ENCODE measurements around the gene LONP1.

The LONP1 gene

GRCh38 chr19:5700455-5701092, 19.4 kb downstream of the LONP1 start (continued):
- TF ChIP-seq INSM2 (tag by site-specific recombination; IDR thresholded peaks at IDR 0.05) (no peak), ZFP69B (tag by site-specific recombination; IDR thresholded peaks at IDR 0.05) (no peak), ZNF26 (tag by site-specific recombination; IDR thresholded peaks at IDR 0.05) (no peak), GLIS2 (tag by site-specific recombination; IDR thresholded peaks at IDR 0.05) (no peak), ZNF10 (tag by site-specific recombination; IDR thresholded peaks at IDR 0.05) (no peak), ZNF585B (tag by site-specific recombination; IDR thresholded peaks at IDR 0.05) (no peak), ZNF560 (tag by site-specific recombination; IDR thresholded peaks at IDR 0.05; ENCODE audit: borderline replicate concordance) (no peak), ZNF530 (tag by site-specific recombination; IDR thresholded peaks at IDR 0.05; ENCODE audit: low read depth) (no peak)

DNA sequence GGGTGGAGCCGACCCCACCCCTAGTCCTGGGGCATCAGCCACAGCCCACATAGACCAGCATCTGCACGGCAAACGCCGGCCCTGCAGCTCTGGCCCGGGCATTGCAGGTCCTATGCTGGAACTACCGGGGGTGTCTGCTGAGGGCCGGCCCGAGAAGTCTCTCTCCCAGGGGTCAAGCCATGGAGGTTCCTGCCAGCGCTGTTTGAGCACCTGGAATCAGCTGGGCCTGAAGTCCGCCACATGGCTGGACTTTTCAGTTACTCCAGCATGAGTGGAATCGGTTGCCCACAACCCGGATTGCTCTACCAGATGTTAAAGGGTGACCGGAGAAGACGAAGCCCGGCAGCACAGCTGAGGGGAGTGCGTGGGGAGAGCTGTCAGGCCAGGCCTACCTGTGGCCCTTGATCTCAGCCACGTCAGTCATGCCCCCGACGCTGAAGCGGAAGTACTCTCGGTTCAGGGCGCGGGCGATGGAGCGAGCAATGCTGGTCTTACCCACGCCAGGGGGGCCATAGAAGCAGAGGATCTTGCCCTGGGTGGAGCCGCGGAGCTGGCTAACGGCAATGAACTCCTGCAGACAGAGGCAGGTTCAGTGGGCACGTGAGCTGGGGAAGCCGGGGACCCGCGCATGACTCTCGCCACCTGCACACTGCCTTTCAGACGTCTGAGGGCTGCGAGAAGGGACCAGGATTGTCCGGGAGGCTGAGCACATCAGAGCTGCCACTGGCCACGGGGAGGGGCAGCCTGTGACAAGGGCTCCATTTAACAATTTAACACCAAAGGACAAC, 21.1 kb downstream of the LONP1 start:
- ChIA-PET CTCF (interaction anchor here (0.5 to 2.4 kb wide), 3 partner anchors 9 to 321 kb away, joined by 3 to 8 read pairs (median 5); no protein-coding TSS in a partner anchor), POLR2A (interaction anchor here (0.5 to 2.1 kb wide), 5 partner anchors 9 to 1026 kb away, joined by 3 to 9 read pairs (median 5); partner anchors contain the start of genes NRTN and RPL36)
- no peaks in the 10 kb centered on the region for H3K9me3 ChIP-seq (ENCODE audit: control insufficient read depth, insufficient read depth, low read depth, low read length)
- H3K4me3 ChIP-seq (ENCODE audit: low read depth, low read length), result no peak overlapping the region
- TF ChIP-seq ZNF391 (tag by site-specific recombination; IDR thresholded peaks at IDR 0.05; ENCODE audit: borderline replicate concordance, low read depth) (0 out of 2 replicates have a peak, but pooled peaks have one; percentile 11), ZNF571 (tag by site-specific recombination; IDR thresholded peaks at IDR 0.05) (no peak)
- H3K4me1 ChIP-seq (ENCODE audit: control insufficient read depth, insufficient read depth, low read length), result no peaks in the 10 kb centered on the region; the same call in 1 of the 2 replicates
- peak overlapping the region; percentile 43; the same call in 1 of the 2 replicates for H3K27ac ChIP-seq (ENCODE audit: extremely low read depth, low read depth, low read length)
- peaks cover 13 to 66% of the 10 kb centered on the region in 2 experiments; a peak in 2 of 3 replicates for H3K36me3 ChIP-seq (ENCODE audit: control insufficient read depth in 2 of 2, insufficient read depth in 1 of 2, low read length in 2 of 2)

GRCh38 chr19:5697890-5698634, 21.9 kb downstream of the LONP1 start:
- H3K27ac ChIP-seq (ENCODE audit: extremely low read depth, low read depth, low read length), result peak overlapping the region; percentile 49; the same call in 1 of the 2 replicates
- no peaks in the 10 kb centered on the region; the same call in 1 of the 2 replicates for H3K4me1 ChIP-seq (ENCODE audit: control insufficient read depth, insufficient read depth, low read length)
- H3K36me3 ChIP-seq (ENCODE audit: control insufficient read depth in 2 of 2, insufficient read depth in 1 of 2, low read length in 2 of 2), result peaks cover 15 to 66% of the 10 kb centered on the region in 2 experiments; a peak in 2 of 3 replicates
- H3K4me3 ChIP-seq (ENCODE audit: low read depth, low read length), result no peak overlapping the region
- H3K9me3 ChIP-seq (ENCODE audit: control insufficient read depth, insufficient read depth, low read depth, low read length), result no peaks in the 10 kb centered on the region
- CTCF ChIA-PET, result interaction anchor here (0.6 to 2.4 kb wide), 3 partner anchors 8 to 322 kb away, joined by 3 to 8 read pairs (median 5); no protein-coding TSS in a partner anchor
- POLR2A ChIA-PET, result interaction anchor here (0.7 to 2.1 kb wide), 6 partner anchors 8 to 106 kb away, joined by 3 to 9 read pairs (median 5); partner anchors contain the start of genes NRTN and RPL36
- no peak for TF ChIP-seq SCRT2 (tag by site-specific recombination; IDR thresholded peaks at IDR 0.05)
- TF ChIP-seq HOXC10 (CRISPR knock-in tag; IDR thresholded peaks at IDR 0.05), result no peak
- no peak for TF ChIP-seq ZNF549 (tag by site-specific recombination; IDR thresholded peaks at IDR 0.05)
- TF ChIP-seq ZNF571 (tag by site-specific recombination; IDR thresholded peaks at IDR 0.05), result no peak
- TF ChIP-seq ZNF518A (tag by site-specific recombination; conservative IDR thresholded peaks at IDR 0.05; ENCODE audit: low read depth), result no peak
- TF ChIP-seq ZBTB6 (tag by site-specific recombination; IDR thresholded peaks at IDR 0.05), result no peak
- no peak for TF ChIP-seq KLF9 (tag by site-specific recombination; IDR thresholded peaks at IDR 0.05; ENCODE audit: low read depth)
- no peak for TF ChIP-seq ZFP41 (tag by site-specific recombination; IDR thresholded peaks at IDR 0.05; ENCODE audit: borderline replicate concordance)
- no peak for TF ChIP-seq ZNF660 (tag by site-specific recombination; IDR thresholded peaks at IDR 0.05)
- TF ChIP-seq ZFP69B (tag by site-specific recombination; IDR thresholded peaks at IDR 0.05), result no peak
- TF ChIP-seq ZIC2 (tag by site-specific recombination; IDR thresholded peaks at IDR 0.05), result no peak
